Stimulated activated CD4-positive, alpha-beta T cell treated with anti-CD3 and anti-CD28 coated beads, Interleukin-4, amount 100 ng/mL, for 48 hours (primary cell): ENCODE results near the gene CNTN2.

ENCODE experiments used
- DNase-seq, 2 donors: peaks; one replicate each; pipeline ENCODE4 v3.0.0-alpha.2; 2020; ENCODE audit warnings: low read depth in 2 of 2

The CNTN2 gene

GRCh38 chr1:205018381-205018780, 24.6 kb upstream of the CNTN2 start:
- no peak for DNase-seq

DNA sequence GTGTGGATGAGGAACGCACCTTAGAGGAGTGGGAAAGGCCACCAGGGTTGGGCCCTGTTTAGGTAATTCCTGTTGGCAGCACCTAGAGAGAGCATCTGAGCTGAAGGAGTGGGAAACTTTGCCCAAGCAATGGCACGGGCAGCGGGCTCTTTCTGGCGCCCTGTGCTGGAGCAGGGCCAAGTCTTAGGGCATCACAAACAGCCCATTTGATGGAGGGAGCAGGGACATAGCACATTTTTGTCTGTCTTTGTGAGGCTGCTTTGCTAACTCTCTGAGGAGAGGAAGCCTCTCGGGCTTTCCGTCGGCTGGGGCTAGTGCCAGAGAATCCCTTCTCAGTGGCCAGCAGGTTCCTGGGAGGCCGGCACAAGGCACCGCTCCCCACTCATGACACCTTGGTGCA, 22.5 kb upstream of the CNTN2 start:
- DNase-seq: no peak

DNA sequence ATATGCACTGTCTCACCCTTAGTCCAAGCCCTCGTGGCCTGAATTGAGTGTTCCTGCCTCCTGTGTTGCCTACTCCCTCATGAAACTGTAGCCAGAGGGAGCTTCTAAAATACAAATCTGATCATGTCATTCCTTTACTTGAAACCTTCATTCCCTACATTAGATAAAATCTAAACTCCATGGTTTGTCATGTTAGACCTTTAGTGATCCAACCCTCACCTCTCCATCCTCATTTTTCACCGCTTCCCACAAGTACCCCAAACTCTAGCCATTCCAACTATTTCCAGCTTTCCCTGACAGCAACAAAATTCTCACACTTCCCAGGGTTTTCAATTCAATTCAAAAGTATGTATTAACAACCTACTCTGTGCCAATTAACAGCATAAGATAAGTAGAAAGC, 18.3 kb upstream of the CNTN2 start:
- DNase-seq: no peak

GRCh38 chr1:205025239-205025638, 17.8 kb upstream of the CNTN2 start:
- no peak for DNase-seq

DNA sequence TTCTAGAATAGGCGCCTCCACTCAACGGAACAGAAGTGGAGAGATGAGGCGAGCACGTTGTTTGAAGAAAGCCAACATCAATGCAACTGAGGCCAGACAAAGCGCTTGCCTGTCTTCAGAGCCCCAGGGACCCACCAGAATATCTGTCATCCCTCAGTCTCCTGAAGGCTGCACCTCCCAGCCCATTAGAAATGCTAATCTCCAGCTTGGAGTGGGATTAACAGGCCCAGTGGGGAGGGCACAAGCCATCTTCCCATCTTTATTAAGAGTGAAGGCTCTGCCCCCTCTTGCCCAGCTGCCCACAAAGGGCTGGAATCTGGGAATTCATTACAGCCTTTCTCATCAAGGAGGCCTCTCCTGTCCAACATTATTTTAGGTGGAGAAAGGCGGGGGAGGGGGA, 16.8 kb upstream of the CNTN2 start:
- no peak for DNase-seq

DNA sequence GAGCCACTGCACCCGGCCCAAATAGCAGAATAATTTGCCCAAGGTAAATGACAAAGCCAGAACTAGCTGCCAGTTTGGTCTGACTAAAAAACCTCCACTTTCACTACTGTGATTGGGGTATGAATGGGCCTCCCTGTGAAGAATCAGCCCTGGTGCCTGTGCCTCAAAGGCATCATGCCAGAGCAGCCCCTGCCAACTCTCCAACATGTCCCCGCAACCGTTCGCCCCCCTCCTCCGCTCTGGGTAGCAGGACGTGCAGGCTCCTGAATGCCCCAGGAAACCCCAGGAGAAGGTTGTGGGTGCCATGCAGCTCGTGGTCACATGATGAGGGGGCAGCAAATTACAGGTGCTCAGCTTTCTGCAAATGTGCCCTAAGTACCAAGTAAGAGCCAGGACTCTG, 14.6 kb upstream of the CNTN2 start:
- DNase-seq: no peak

DNA sequence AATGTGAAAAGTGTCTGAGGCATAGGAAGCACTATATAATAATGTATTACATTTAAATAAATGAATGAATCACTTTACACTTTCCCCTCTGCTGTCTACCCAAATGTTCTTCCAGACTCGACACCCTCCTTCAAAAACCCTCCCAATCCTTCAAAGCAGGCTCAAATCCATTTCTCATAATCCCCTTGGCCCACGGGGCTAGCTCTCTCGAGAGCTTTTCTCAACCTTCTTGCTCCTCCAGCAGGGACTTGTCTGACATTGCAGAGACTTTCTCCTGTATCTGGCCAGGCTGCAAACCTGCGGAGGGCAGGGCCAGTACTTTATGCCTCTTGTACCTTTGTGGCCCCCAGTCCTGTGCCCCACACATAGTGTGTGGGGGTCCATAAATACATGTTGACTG, 14.1 kb upstream of the CNTN2 start:
- no peak for DNase-seq

GRCh38 chr1:205030241-205030640, 12.8 kb upstream of the CNTN2 start:
- DNase-seq: no peak

GRCh38 chr1:205030896-205031295, 12.1 kb upstream of the CNTN2 start:
- no peak for DNase-seq

- DNase-seq: no peak
Measured at GRCh38 chr1:205032508-205032907, 10.5 kb upstream of the CNTN2 start.

- no peak for DNase-seq
Measured at GRCh38 chr1:205037539-205037938, 5.5 kb upstream of the CNTN2 start.

DNA sequence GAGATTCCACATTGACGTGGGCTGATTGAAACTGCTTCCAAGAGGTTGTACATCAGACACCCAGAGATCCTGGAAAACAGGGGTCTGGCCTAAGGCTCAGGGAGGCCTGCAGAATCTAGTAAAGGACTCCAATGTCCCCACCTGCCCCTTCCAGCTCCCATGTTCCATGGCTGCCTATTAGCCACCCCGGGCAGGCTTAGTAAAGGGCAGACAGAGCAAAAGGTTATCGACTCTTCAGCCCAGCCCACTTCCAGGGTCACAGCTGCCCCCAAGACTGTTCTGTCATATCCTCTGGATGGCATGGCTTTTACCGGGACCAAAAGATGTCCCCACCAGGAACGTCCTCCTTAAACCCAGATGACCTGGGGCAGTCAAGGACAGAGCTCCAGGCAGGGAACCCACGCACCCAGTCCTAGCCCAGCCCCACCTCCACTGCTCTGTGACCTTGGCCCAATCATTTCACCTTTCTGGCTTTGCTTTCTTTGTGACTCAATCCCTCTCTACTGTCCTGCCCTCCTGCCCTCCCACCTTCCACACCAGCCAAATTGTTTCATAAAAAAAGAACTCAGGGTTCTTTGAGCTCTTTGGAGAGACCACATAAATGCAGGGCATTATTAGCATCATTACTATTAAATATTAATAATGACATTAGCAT, 4.8 kb upstream of the CNTN2 start:
- no peak for DNase-seq

- DNase-seq: no peak
Measured at GRCh38 chr1:205041001-205041715, 1.9 kb upstream of the CNTN2 start.

GRCh38 chr1:205041998-205042910, 758 bp upstream of the CNTN2 start:
- DNase-seq: no peak

DNA sequence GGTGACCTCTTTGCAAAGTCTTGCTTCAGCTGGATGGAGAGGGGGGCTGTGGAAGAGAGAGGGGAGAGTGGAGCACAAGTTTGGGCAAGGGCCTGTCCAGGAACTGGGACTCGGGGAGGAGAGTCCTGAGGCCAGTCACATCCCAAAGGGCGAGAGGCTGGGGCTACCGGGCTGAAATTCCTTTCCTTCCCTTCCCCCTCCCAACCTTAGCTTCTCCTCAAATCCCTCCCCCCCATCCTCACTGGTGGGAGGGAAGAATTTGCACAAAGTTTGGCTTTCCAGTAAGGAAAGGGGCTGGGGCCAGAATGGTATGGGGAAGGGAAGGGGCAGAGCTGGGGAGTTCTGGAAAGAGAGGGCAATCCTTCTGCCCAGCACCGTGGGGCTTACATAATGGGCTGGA, 854 bp downstream of the CNTN2 start:
- no peak for DNase-seq

DNA sequence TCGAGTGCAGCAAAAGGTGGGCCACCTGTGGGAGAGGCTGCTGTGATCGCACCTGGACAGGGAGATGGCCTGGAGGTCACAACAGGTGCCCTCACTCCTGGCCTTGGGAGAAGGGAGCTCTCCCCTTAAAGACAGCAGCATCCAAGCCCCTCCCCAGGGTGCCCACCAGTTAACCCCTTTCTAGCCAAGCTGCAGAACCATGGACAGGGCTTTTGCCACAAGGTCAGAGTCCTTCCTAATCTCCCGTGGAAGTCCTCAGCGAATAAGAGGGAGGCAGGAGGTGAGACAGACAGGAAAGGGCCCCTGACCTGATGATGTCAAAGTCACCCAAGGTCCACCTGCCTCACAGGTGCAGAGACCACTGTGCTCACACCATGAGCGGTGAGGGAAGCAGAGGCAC, 1.7 kb downstream of the CNTN2 start:
- DNase-seq: no peak

GRCh38 chr1:205045146-205045545, 2.1 kb downstream of the CNTN2 start:
- no peak for DNase-seq

DNA sequence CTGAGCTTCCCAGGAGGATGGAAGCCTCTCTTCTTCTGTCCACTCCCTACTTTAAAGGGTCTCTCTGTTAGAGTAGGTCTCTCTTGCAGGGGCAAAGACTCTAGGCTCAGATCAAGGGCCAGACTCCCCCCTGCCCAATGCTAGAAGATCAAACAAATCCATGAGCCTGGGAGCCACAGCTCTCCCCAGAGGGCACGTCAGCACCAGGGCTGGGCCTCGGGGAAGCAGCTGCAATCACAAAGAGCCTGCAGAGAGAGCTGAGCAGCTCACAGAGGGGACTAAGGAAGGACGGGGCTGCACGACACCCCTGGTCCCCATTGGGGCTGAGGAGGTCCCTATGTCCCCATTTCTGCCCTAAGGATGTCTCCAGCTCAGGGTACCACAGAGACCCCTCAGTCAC, 3.9 kb downstream of the CNTN2 start:
- DNase-seq: no peak

GRCh38 chr1:205047764-205048231, 4.8 kb downstream of the CNTN2 start:
- DNase-seq: no peak

- no peak for DNase-seq
Measured at GRCh38 chr1:205048382-205048781, 5.4 kb downstream of the CNTN2 start.

GRCh38 chr1:205049479-205049878, 6.5 kb downstream of the CNTN2 start:
- DNase-seq: no peak

- DNase-seq: no peak
Measured at GRCh38 chr1:205052690-205053089, 9.7 kb downstream of the CNTN2 start.

DNA sequence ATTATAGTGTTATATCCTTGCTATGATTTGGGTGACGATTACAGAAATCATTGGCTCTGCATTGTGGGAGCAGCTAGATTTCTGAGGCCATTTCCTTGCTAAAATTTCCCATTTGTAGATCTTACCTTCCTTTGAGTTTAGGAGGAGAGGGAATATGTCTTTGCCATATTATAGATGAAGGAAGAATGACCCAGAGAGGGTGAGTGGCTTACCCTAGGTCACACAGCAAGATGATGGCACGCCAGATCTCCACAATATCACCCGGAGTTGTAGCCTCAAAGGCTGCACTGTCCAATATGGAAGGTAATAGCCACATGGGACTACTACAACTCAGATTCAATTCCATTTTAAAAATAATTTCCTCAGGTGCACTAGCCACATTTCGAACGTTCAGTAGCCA, 10.3 kb downstream of the CNTN2 start:
- DNase-seq: no peak
